Erythroblast (primary cell): ENCODE results near the gene BIN1.

Experiments
- GATA1 ChIP-seq: IDR thresholded peaks from 2 replicates; pipeline ENCODE4 v1.6.1; 2011; ENCODE audit warnings: low read depth, mild to moderate bottlenecking, control low read depth, low read length, moderate library complexity
- POLR2A ChIP-seq: IDR thresholded peaks from 2 replicates; pipeline ENCODE4 v1.6.1; 2011; ENCODE audit warnings: mild to moderate bottlenecking, low read length

DNA sequence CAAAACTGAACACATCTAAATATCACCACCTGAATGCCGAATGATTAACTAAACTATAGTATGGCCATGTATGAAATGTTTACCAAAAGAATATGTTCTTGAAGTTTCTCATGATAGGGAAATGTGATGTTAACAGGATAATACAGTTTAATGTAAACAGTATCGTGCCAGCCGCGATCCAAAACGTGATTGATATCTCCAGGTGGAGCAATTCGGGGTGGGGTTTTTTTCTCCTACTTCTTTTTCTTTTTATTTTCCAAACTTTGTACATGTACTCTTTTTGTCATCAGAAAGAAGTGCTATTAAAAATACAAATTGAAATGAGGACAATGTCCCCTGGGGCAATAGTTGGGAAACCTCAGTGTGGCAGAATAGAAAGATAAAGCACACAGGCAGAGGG lies 4.0 kb upstream of the BIN1 start:
- TF ChIP-seq POLR2A (no peak), GATA1 (no peak)
